Measurements from ENCODE around the gene MYO1E.

Gene MYO1E

DNA sequence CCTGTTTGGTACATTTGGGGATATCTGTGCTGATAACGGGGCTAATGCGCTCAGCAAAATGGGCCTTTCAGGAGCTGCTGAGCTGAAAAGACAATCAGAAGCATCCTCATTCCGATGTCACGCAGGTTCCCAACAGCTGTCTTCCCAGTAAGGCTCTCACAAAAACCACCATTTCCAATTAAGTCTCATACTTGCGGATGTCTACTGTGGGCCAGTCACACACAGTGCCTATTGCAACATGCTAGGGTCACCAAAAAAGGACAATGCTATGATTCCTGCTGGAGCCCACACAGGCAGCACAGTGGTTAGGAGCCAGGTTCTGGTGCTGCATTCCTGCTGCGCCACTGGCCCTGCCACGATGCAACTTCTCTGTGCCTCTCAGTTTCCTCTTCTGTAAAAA is 182.4 kb downstream of the MYO1E start:
- no peak for DNase-seq (ENCODE audit: low spot score)

DNA sequence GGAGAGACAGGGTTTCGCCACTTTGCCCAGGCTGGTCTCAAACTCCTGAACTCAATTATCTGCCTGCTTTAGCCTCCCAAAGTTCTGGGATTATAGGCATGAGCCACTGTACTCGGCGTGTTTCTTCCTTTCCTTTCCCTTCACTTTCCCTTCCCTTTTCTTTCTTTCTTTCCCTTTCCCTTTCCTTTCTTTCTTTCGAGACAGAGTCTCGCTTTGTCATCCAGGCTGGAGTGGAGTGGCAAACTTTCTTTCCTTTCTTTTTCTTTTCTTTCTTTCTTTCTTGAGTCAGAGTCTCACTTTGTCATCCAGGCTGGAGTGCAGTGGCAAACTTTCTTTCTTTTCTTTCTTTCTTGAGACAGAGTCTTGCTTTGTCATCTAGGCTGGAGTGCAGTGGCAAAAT is 183.4 kb downstream of the MYO1E start:
- DNase-seq (ENCODE audit: low spot score): no peak

GRCh38 chr15:59186501-59186900 is 186.2 kb downstream of the MYO1E start:
- no peak for DNase-seq (ENCODE audit: low spot score)

DNA sequence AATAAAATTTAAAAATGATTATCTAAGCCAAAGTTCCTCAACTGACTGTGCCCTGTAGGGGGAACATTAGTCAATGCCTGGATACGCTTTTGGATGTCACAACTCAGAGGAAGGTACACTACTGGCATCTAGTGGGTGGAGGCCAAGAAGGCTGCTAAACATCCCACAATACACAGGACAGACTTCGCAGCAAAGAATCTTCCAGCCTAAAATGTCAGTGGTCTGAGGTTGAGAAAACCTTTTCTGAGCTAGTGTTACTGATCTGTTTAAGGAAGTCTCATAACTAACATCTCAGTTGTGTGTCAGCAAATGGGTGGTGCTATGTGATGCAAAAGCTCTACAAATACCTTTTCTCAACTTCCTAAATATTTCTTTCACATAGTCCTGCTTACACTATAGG is 186.9 kb downstream of the MYO1E start:
- no peak for DNase-seq (ENCODE audit: low spot score)

DNA sequence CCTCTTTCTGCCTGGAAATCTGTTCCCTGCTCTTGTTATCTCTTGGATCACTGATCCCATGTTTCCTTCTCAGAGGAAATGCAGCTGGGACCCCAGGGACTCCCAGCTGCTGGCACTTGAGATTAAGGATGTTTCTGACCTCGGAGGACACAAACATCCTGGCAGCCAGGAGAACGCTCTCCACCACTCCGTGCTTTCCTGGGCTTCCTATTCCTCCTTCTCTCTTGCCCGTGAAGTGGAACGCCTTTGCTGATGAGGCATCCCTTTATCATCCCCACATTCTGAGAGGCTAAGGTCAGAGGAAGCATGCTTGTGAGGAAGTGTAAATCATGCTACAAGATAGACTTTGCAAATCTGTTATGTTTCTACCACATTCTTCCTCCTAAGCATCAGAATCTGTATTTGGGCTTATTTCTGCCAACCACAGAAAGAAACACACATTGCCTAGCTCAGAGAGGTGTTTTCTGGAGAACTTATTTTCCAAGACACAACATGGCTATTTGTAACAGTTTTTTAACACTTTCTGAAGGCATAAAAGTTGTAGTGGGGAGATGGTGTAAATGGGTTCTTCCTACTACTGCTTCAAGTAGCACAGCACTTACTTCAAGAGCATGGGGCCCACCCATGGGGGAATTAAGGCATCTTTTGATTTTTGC is 191.6 kb downstream of the MYO1E start:
- DNase-seq (ENCODE audit: low spot score): no peak

- DNase-seq (ENCODE audit: low spot score): no peak
These were observed 193.0 kb downstream of the MYO1E start for GRCh38 chr15:59179717-59180116.

DNA sequence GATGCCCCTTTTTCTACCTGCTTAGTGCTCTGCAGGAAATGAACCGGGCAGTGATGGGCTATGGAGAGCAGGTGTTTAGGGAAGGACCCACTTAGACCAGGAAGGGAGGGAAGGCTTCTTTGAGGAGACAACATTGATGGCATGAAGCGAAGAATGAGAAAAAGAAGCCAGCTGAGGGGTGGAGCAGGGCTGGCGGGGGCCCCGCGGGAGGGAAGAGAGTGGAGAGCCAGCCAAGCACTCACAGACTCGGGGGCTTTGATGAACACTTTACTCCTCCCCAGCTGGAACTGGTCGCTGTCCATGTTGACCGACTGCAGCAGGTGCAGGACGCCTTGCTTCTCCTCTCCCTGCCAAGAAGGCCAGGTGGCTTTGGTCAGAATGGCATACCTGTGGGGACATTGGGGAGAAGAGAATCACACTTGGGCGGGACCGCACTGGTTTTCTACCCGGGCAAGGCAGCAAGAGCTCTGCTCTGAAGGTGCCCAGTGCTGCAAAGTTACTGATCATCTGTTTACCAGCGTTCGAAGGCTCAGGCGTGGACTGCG is 194.4 kb downstream of the MYO1E start:
- no peak for DNase-seq (ENCODE audit: low spot score)

- DNase-seq (ENCODE audit: low spot score): no peak
These were observed 195.4 kb downstream of the MYO1E start for GRCh38 chr15:59177317-59177660.

DNA sequence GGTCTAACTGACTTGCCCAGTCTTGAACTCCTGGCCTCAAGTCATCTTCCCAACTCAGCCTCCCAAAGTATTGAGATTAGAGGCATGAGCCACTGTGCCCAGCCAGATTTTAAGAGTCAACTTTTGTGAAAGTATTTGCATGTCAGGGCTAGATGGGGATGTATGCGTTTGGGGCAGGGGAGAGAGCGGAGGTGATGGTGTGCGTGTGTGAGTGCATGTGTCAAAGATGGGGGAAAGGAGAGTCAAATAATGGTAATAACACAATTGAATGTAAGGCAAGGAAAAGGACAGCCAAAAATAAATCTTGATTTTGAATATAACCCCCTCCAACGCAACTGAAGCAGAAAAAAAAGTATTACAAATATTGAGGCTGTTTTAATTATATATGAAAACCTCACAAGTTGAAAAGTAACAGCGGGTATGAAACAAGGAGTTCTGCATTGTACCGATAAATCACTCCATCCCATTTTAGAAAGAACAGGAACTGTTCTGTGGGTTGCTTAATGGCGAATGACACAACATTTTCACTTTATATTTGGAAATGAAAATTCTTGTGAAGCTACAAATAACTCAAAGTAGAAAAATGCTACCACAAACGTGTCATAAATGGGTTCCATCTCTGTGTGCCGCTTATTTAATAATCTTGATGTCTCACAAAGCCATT is 195.9 kb downstream of the MYO1E start:
- DNase-seq (ENCODE audit: low spot score): no peak

DNA sequence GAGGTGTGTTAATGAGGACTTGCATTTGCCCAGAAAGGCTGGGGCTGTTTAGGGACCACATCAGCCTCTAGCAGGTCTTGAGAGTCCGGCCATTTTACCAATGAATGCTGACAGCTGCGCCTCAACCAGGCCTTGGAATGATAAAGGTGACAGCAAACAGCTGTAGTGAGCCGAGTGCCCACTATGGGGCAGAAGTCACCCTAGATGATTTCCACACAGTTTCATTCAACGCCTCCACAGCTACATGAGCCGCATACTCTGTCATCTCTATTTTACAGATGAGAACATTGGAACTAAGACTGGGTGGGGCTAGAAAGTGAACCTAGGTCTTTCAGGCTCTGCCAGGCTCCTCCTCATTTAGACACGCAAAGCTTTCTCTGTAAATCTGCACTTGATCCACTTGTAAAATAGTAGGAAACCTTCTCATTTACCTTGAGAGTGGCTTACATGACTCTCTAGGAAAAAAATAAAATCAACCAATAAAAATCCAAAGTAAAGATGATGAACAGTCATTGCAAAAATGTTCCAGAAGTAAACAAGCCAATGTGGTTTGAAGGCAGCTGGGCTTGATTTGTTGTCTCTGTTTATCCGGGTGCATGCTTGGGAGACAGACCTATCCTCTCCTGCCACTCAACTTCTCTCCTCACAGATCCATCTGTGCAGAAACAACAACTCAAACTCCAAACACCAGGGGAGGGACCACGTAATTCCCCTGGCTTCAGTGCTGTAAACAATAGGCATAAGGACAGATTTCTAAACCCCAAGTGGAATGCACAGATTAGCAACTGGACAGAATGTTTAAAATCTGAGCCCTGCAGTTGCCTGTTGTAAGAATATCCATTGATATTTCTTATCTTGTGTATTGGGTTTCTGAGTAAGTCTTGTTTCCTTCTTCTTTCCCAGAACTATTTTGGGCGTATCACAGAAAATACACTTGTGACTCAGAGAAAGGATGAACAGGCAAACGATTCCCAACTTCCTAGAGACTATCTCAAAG is 197.5 kb downstream of the MYO1E start:
- DNase-seq (ENCODE audit: low spot score): no peak

- DNase-seq (ENCODE audit: low spot score): no peak
These were observed 198.4 kb downstream of the MYO1E start for GRCh38 chr15:59174151-59174834.

DNA sequence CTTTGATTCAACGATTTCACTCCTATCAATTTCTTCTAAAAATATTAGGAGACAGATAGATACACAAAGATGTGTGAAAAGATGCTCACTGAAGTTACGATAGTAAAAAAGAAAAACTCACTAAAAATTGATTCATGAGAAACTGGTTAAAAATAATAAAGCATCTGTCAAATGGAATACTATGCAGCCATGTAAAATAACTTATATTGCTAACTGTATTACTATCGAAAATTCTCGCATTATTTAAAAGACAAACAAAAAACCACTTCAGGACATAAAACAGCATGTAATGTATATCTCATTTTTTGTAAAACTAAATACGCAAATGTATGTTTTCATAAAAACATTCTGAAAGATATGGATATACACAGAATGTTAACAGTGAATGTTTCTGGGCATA is 199.5 kb downstream of the MYO1E start:
- DNase-seq (ENCODE audit: low spot score): no peak

- DNase-seq (ENCODE audit: low spot score): no peak
These were observed 200.3 kb downstream of the MYO1E start for GRCh38 chr15:59172289-59172901.

DNA sequence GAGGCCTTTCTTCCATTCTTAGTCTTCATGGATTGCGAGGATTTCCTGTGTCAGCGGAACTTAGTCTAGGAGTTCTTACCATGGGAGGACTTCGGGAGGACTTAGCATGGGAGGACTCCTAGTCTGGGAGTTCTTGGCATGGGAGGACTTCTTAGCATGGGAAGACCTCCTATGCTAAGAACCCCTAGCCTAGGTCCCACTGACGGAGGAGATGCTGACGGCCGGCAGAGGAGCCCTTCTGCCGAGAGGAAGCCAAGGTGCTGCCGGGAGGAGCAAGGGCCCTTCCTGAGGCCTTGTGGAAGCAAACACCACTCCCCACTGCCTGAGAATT is 201.6 kb downstream of the MYO1E start:
- DNase-seq (ENCODE audit: low spot score): no peak

GRCh38 chr15:59170295-59171066 is 202.2 kb downstream of the MYO1E start:
- no peak for DNase-seq (ENCODE audit: low spot score)

DNA sequence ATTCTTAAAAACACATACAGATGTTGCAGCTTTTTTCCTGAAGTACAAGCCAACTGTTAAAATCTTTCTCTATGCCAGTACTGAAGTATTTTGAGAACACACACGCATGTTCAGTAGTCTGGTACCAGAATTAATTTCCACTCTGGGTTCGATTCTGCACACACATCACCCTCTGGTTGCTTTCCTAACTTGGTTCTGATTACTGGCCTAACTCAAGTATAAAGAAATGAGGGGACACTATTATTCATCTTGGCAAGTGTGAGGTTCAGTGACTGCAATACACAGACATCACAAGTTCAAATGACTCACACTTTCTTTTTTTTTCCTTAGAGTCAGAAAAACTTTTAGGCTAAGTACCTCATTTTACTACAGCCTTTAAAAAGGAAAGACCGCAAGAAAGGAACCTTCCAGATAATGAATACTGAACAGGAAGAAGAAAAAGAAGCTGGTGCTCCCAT is 203.4 kb downstream of the MYO1E start:
- no peak for DNase-seq (ENCODE audit: low spot score)

- DNase-seq (ENCODE audit: low spot score): no peak
These were observed 204.1 kb downstream of the MYO1E start for GRCh38 chr15:59168536-59168935.

GRCh38 chr15:59166601-59167265 is 205.9 kb downstream of the MYO1E start:
- DNase-seq (ENCODE audit: low spot score): no peak

- DNase-seq (ENCODE audit: low spot score): no peak
These were observed 206.5 kb downstream of the MYO1E start for GRCh38 chr15:59166166-59166565.

GRCh38 chr15:59165726-59166125 is 206.9 kb downstream of the MYO1E start:
- DNase-seq (ENCODE audit: low spot score): no peak
